GM10266 (cell line): ENCODE data around the gene ANO6.
A peak's percentile ranks its signal among the peaks of the same experiment; 100 is the strongest.

Source experiments
- DNase-seq: peaks from one replicate; pipeline ENCODE4 v3.0.0; 2012; ENCODE audit errors: extremely low spot score
- CTCF ChIP-seq: IDR thresholded peaks from 2 replicates; pipeline ENCODE4 v1.5.1; 2012; ENCODE audit warnings: mild to moderate bottlenecking, low read depth; ENCODE audit not compliant: control insufficient read depth, insufficient read depth; ENCODE audit errors: missing control alignments

The ANO6 gene

GRCh38 chr12:45214071-45214470 lies 1.8 kb upstream of the ANO6 start:
- no peak for DNase-seq
- TF ChIP-seq CTCF = no peak

- peak; percentile 14 for TF ChIP-seq CTCF
- no peak for DNase-seq
Measured at GRCh38 chr12:45214749-45215418, 1.0 kb upstream of the ANO6 start.

GRCh38 chr12:45216230-45216982 lies 511 bp downstream of the ANO6 start:
- peak; percentile 49 for DNase-seq
- TF ChIP-seq CTCF = peak; percentile 41

- no peak for TF ChIP-seq CTCF
- no peak for DNase-seq
Measured at GRCh38 chr12:45216983-45217485, 1.1 kb downstream of the ANO6 start.

- DNase-seq = no peak
- no peak for TF ChIP-seq CTCF
Measured at GRCh38 chr12:45217846-45218245, 2.0 kb downstream of the ANO6 start.

GRCh38 chr12:45219621-45220020 lies 3.7 kb downstream of the ANO6 start:
- TF ChIP-seq CTCF = no peak

More at GRCh38 chr12:45219621-45220020, 3.7 kb downstream of the ANO6 start:
- DNase-seq = no peak
